Activated CD4-positive, CD25-positive, alpha-beta regulatory T cell treated with anti-CD3 and anti-CD28 coated beads, Interleukin-2, amount 50 U/mL, for 72 hours (primary cell): ENCODE measurements around the gene VSTM1.
A peak's percentile ranks its signal among the peaks of the same experiment; 100 is the strongest.
"Not testable (repeated sequence)": the region's sequence is repeated elsewhere in the genome, so short reads cannot be mapped to it uniquely, and the experiment has no call there.

ENCODE experiments used
- DNase-seq: peaks from one replicate; pipeline ENCODE4 v3.0.0; 2021

VSTM1 gene

DNA sequence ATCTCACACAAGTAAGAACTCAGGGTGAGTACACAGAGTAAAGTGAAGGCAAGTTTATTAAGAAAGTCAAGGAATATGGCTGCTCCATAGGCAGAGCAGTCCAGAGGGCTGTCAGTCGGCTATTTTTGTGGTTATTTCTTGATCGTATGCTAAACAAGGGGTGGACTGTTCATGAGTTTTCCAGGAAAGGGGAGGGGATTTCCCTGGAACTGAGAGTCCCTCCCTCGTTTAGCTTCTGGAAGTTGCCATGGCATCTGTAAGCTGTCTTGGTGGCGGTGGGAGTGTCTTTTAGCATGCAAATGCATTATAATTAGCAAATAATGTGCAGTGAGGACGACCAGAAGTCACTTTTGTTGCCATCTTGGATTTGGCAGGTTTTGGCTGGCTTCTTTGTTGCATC lies 5.8 kb upstream of the VSTM1 start:
- no peak for DNase-seq

DNA sequence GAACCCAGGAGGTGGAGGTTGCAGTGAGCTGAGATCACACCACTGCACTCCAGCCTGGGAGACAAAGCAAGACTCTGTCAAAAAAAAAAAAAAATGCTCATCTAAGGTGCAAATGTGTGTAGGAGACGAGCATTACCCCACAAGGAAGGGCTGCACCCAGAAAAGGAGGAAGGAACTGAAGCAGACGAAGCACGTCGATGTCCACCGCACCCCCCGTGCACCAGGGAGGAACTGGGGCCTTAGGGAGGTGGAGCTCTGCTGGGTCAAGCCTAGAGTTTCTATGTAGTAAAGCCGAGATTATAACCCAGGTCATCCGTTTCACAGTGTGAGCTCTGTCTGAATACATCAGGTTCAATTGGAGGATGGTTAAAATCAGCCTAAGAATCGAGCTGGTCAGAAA lies 1.1 kb downstream of the VSTM1 start:
- no peak for DNase-seq

DNA sequence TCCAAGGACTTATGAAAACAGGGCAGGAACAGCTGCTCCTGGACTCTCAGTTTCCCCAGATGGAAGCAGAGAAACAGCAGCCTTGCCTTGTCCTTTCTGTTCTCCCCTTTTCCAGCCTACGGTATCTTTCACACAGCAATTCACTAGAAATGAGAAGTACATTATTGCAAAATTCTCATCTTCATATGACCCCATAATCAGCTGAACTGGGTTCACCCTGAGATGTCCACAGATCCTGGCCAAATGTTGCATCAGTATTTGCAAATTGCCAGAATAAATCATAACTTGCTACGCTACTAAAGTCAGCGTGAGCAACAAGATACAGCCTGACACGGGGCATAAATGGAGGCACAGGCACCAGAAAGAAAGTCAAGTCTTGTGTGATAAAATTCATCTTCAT lies 16.1 kb downstream of the VSTM1 start:
- no peak for DNase-seq

- no peak for DNase-seq
Observed at GRCh38 chr19:54045771-54046170, 17.9 kb downstream of the VSTM1 start.

- DNase-seq = no peak
Observed at GRCh38 chr19:54042989-54043388, 20.7 kb downstream of the VSTM1 start.

DNA sequence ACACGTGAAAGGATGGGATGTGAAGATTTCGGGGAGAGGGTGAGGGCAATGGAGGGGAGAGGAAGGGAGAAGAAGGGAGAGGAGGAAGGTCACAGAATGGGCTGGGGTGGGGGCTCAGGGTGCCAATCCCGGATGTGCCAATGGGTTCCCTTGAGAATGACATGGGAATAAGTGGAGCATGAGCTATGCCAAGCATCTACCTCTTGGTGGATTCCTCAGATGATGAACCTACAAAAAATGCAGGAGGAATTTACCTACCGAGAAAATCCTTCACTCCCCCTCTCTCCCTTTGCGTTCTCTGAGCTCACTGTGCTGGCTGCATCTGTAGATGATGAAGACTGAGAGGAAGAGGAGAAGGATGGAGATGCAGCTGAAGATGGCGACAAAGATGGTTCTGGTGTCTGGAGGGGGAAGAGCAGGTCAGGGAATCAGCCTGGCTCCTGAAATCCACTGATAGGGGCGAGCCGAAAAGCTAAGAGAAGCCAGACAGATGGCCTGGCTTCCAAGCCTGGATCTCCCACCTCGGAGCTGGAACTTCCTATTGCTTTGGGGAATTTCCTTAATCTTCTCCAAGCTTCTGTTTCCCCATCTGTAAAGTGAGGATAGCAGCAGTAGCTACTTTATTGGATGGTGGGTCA lies 21.6 kb downstream of the VSTM1 start:
- DNase-seq = no peak

DNA sequence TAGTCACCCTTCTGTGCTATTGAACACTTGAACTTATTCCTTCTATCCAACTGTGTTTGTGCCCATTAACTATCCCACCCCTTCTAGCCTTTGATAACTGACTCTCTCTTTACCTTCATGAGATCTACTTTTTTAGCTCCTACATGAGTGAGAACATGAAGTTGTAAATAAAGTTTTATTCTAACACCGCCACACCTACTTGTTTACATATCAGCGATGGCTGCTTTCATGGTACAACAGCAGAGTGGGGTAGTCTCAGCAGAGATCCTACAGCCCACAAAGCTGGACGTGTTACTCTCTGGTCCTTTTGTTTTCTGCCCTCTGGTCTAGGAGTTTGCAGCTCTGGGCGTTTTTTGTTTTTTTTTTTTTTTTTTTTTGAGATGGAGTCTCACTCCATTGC lies 23.7 kb downstream of the VSTM1 start:
- DNase-seq = no peak

DNA sequence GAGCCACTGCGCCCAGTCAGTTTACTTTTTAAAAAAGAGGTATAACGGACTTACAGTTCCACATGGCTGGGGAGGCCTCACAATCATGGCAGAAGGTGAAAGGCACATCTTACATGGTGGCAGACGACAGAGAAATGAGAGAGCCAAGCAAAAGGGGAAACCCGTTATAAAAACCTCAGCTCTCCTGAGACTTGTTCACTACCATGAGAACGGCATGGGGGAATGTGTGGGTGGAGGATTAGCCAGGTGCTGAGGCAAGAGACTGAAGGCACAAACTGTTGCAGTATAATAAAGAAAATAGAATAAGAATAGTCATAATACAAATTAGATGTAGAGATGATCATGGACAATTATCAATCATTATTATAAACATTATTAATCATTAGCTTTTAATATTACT lies 27.2 kb downstream of the VSTM1 start:
- not testable (repeated sequence) for DNase-seq

- no peak for DNase-seq
Observed at GRCh38 chr19:54035215-54036178, 28.2 kb downstream of the VSTM1 start.

DNA sequence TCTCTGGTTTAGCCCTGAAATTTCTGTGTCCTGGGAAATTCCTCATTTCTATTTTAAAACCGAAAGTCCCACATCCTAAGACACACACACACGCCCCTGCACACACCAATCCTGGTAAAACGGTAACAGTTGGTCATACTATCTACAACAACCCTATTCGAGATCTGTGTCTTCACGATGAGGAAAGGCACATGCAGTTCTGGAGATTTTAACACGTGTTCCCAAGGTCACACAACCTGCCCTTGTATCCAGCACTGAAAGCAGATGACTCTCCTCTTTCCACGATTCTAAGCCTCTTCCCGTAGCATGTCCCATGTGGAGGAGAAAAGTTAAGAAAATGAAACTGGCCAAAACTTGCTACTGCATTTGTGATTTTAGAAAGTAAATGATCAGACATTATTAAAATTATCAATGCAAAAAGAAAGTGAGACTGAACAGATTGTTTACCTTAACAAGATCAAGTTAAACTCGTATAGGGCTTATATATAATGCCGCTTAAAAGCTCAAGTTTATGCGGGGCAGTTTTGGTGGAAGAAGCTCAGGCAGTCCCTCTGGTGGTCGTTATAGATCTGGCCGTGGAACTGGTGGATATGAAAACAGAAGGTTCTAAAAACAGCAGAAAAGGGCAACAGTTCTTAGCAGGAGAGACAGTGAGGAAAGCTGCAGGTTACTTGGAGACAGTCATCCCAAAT lies 32.7 kb downstream of the VSTM1 start:
- no peak for DNase-seq

DNA sequence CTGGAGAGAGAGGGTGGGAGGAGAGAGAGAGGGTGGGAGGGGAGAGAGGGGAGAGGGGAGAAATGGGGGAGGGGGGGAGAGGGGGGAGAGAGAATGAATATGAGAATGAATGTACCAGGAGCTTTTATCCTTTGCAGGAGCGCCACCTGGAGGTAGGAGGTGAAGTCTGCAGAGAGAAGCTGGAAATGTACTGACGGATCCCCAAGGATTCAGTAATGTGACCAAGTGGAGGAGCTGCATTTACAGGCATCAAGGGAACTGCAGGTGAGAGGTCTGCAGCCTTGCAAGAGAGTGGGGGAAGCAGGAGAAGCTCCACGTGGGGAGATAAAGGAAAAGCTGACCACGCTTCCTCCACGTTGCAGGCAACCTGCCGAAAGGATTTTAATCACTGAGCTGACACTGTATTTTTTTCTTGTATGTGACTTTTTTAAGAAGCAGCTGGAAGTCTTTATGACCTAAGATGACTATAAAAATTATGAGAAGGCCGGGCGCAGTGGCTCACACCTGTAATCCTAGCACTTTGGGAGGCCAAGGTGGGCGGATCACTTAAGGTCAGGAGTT lies 33.7 kb downstream of the VSTM1 start:
- DNase-seq = peak; percentile 55

- DNase-seq = no peak
Observed at GRCh38 chr19:54029301-54029700, 34.4 kb downstream of the VSTM1 start.

- no peak for DNase-seq
Observed at GRCh38 chr19:54026656-54027055, 37.0 kb downstream of the VSTM1 start.

- no peak for DNase-seq
Observed at GRCh38 chr19:54024660-54025059, 39.0 kb downstream of the VSTM1 start.

GRCh38 chr19:54023191-54023590 lies 40.5 kb downstream of the VSTM1 start:
- DNase-seq = no peak

GRCh38 chr19:54021932-54022331 lies 41.8 kb downstream of the VSTM1 start:
- DNase-seq = no peak

- DNase-seq = no peak
Observed at GRCh38 chr19:54021363-54021762, 42.3 kb downstream of the VSTM1 start.

- no peak for DNase-seq
Observed at GRCh38 chr19:54017261-54017660, 46.4 kb downstream of the VSTM1 start.

DNA sequence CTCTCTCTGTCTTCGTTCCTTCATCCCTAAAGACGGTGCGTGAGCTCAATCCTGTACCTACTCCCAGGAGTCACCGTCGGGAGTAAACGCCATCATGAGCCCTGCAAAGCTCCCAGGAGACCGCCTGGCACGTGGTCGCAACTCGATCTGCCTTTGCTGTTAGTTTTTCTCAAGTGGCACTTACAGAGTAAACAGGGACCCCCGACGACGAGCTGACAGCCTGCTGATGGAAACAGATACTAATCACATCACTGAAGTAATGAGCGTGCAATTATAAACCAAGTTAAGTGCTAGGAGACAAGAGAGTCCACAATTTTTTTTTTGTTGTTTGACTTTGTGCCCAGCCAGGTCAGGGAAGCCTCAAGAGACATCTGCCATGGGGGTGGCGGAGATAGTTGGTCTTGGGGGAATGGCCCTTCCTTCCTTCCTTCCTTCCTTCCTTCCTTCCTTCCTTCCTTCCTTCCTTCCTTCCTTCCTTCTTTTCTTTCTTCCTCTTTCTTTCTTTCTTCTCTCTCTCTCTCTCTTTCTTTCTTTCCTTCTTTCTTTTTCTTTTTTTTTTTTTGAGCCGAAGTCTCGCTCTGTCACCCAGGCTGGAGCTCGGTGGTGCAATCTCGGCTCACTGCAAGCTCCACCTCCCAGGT lies 48.7 kb downstream of the VSTM1 start:
- DNase-seq = no peak

DNA sequence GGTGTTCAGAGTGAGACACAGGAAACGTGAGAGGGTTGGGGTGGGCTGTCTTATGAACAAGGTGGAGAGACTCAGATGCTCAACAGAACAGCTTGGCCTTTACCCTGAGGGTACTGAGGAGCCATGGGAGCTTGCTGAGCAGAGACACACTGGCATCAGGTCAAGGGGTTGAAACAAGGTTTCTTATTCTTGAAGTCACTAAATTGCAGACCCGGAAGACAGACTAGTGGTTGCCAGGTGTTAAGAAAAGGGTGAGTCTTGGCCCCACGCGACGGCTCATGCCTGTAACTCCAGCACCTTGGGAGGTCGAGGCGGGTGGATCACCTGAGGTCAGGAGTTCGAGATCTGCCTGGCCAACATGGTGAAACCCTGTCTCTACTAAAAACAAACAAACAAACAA lies 49.8 kb downstream of the VSTM1 start:
- DNase-seq = no peak

DNA sequence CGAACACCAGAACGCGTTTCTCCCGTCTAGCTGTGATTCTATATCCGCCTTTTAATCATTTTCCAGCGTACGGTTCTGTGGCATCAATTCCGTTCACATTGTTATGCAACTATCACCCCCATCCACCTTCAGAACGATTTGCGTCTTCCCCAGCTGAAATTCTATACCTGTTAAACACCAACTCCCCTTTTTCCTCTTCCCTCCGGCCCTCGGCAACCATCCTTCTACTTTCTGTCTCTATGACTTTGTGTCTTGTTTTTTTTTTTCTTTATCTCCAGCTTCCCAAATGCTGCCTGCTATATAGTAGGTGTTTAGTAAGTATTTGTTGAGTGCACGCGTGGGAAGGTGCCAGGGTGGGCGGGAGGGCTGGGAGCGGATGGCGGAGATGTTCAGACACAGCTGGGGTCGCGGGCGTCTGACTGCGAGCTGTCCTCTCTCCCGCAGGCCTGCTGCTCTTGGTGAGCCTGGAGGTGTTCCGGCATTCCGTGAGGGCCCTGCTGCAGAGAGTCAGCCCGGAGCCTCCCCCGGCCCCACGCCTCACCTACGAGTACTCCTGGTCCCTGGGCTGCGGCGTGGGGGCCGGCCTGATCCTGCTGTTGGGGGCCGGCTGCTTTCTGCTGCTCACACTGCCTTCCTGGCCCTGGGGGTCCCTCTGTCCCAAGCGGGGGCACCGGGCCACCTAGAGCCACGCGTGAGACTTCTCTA lies 52.0 kb downstream of the VSTM1 start:
- no peak for DNase-seq

DNA sequence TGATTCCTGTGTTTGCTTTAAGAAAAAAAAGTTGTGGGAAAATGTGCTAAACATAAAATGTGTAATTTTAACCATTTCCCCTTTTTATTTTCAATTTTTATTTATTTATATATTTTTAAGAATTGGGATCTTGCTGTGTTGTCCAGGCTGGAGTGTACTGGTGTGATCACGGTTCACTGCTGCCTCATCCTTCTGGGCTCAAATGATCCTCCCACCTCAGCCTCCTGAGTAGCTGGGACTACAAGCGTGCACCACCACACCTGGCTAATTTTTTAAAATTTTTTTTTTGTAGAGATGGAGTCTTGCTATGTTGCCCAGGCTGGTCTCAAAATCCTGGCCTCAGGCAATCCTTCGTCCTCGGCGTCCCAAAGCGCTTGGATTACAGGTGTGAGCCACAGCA lies 53.2 kb downstream of the VSTM1 start:
- DNase-seq = no peak
